LNCaP clone FGC (cell line): Measurements from ENCODE around the gene CASP9.

ENCODE experiments used
- DNase-seq: peaks from one replicate; pipeline ENCODE4 v3.0.0-alpha.2; 2011; ENCODE audit warnings: low read depth
- H3K4me3 ChIP-seq: 2 replicates; pipeline ENCODE4 v1.5.1; 2011; ENCODE audit warnings: mild to moderate bottlenecking, low read depth, low read length, control low read depth
- CTCF ChIP-seq: IDR thresholded peaks from 2 replicates; pipeline ENCODE4 v1.5.1; 2012; ENCODE audit warnings: mild to moderate bottlenecking; ENCODE audit not compliant: control insufficient read depth, insufficient read depth; ENCODE audit errors: extremely low read depth

Gene CASP9

GRCh38 chr1:15542388-15543250, 18.6 kb upstream of the CASP9 start:
- no peak overlapping the region for H3K4me3 ChIP-seq
- no peak for DNase-seq
- no peak for TF ChIP-seq CTCF

GRCh38 chr1:15541231-15541792, 17.3 kb upstream of the CASP9 start:
- TF ChIP-seq CTCF, result no peak
- DNase-seq, result no peak
- H3K4me3 ChIP-seq, result no peak overlapping the region

- TF ChIP-seq CTCF, result no peak
- DNase-seq, result no peak
- H3K4me3 ChIP-seq, result no peak overlapping the region
Measured at GRCh38 chr1:15540186-15540585, 16.2 kb upstream of the CASP9 start.

- H3K4me3 ChIP-seq, result no peak overlapping the region
- TF ChIP-seq CTCF, result no peak
- no peak for DNase-seq
Measured at GRCh38 chr1:15538771-15539170, 14.8 kb upstream of the CASP9 start.

GRCh38 chr1:15531682-15532081, 7.7 kb upstream of the CASP9 start:
- no peak overlapping the region for H3K4me3 ChIP-seq
- no peak for DNase-seq
- no peak for TF ChIP-seq CTCF

GRCh38 chr1:15531003-15531402, 7.0 kb upstream of the CASP9 start:
- no peak overlapping the region for H3K4me3 ChIP-seq

More at GRCh38 chr1:15531003-15531402, 7.0 kb upstream of the CASP9 start:
- TF ChIP-seq CTCF, result no peak
- DNase-seq, result no peak
